ENCODE results near the gene PPP2R1A. TPM values are rescaled to one million over a fixed set of nuclear protein-coding genes. Genes with fewer than 3 reads are reported as not detected.
A peak's percentile ranks its signal among the peaks of the same experiment; 100 is the strongest.

The PPP2R1A gene
- total and polyA plus RNA-seq, 2 of the 13 experiments (the other 11 are each of a cell fraction or from before 2014, with no cell fraction given), result 86.7 to 130 TPM

GRCh38 chr19:52269338-52270261, 79.7 kb downstream of the PPP2R1A start, which contains the start of gene ZNF766 (continued):
- TF ChIP-seq KMT2B (CRISPR knock-in tag; IDR thresholded peaks at IDR 0.05) (peak; percentile 89), KLF15 (CRISPR knock-in tag; IDR thresholded peaks at IDR 0.05; ENCODE audit: borderline replicate concordance) (no peak), ZNF17 (CRISPR knock-in tag; IDR thresholded peaks at IDR 0.05) (no peak), ZSCAN12 (CRISPR knock-in tag; IDR thresholded peaks at IDR 0.05) (no peak), ZBTB14 (CRISPR knock-in tag; IDR thresholded peaks at IDR 0.05) (no peak), ZNF609 (CRISPR knock-in tag; IDR thresholded peaks at IDR 0.05; ENCODE audit: borderline replicate concordance) (peak; percentile 34; the same call in 1 of the 2 replicates), TEAD2 (CRISPR knock-in tag; IDR thresholded peaks at IDR 0.05) (no peak), REPIN1 (CRISPR knock-in tag; IDR thresholded peaks at IDR 0.05; ENCODE audit: borderline replicate concordance, low read depth) (peak; percentile 77), LRRFIP1 (CRISPR knock-in tag; conservative IDR thresholded peaks at IDR 0.05) (no peak), RFXANK (CRISPR knock-in tag; IDR thresholded peaks at IDR 0.05) (no peak), ZNF773 (CRISPR knock-in tag; IDR thresholded peaks at IDR 0.05; ENCODE audit: borderline replicate concordance) (no peak), SALL1 (CRISPR knock-in tag; IDR thresholded peaks at IDR 0.05) (peak; percentile 71), WIZ (CRISPR knock-in tag; IDR thresholded peaks at IDR 0.05) (no peak), RBM39 (IDR thresholded peaks at IDR 0.05; ENCODE audit: low read depth, low read length, poor library complexity, severe bottlenecking) (peak; percentile 69), HBP1 (CRISPR knock-in tag; IDR thresholded peaks at IDR 0.05; ENCODE audit: low read depth) (peak; percentile 72; the same call in 1 of the 2 replicates), MED13 (CRISPR knock-in tag; IDR thresholded peaks at IDR 0.05) (peak; percentile 52; the same call in 1 of the 2 replicates), SKI (IDR thresholded peaks at IDR 0.05; ENCODE audit: partially characterized antibody) (peak; percentile 31), ZNF562 (CRISPR knock-in tag; IDR thresholded peaks at IDR 0.05; ENCODE audit: borderline replicate concordance) (no peak)

All from HepG2 (cell line).